Effector CD8-positive, alpha-beta T cell (primary cell): Measurements from ENCODE around the gene CCDC13.

Experiments
- DNase-seq: peaks from one replicate; lab custom pipeline; 2025; lab: John Stamatoyannopoulos, UW

The CCDC13 gene

GRCh38 chr3:42733501-42734262 lies 39.4 kb downstream of the CCDC13 start:
- no peak for DNase-seq

GRCh38 chr3:42732829-42733459 lies 40.1 kb downstream of the CCDC13 start:
- no peak for DNase-seq

GRCh38 chr3:42732196-42732828 lies 40.7 kb downstream of the CCDC13 start:
- DNase-seq: no peak

- DNase-seq: no peak
Measured at GRCh38 chr3:42731476-42732195, 41.4 kb downstream of the CCDC13 start.

- no peak for DNase-seq
Measured at GRCh38 chr3:42730706-42731420, 42.2 kb downstream of the CCDC13 start.

- no peak for DNase-seq
Measured at GRCh38 chr3:42730294-42730693, 42.8 kb downstream of the CCDC13 start.

- no peak for DNase-seq
Measured at GRCh38 chr3:42729404-42730145, 43.5 kb downstream of the CCDC13 start.

- DNase-seq: no peak
Measured at GRCh38 chr3:42728668-42729364, 44.2 kb downstream of the CCDC13 start.

- DNase-seq: no peak
Measured at GRCh38 chr3:42728056-42728455, 45.0 kb downstream of the CCDC13 start.

GRCh38 chr3:42725454-42725853 lies 47.6 kb downstream of the CCDC13 start:
- DNase-seq: no peak

- DNase-seq: no peak
Measured at GRCh38 chr3:42723219-42723618, 49.8 kb downstream of the CCDC13 start.
